Right hindlimb (tissue), 1 donor: ENCODE results near the gene IL22.
"Not testable (repeated sequence)": the region's sequence is repeated elsewhere in the genome, so short reads cannot be mapped to it uniquely, and the experiment has no call there.

Experiments
- DNase-seq: peaks from one replicate; pipeline ENCODE4 v3.0.0-alpha.2; 2018

IL22 gene

DNA sequence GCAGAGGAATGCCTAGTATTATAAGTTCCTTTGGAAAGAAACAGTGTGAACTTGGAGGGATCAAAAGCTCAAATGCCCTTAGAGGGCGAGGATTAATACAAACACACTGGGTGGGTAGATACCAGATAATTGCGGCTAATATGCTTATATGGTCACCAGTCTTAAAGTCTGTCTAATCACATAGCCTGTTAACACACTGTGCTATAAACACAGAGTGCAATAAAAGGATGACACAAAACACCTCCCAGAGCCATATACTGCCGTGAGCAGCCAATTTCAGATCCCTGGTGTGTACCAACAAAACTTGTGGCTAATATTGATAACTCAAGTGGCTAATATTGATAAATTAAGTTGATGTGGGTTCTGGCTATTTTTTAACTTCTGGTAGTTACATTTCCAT is 26.0 kb downstream of the IL22 start:
- DNase-seq, result no peak

DNA sequence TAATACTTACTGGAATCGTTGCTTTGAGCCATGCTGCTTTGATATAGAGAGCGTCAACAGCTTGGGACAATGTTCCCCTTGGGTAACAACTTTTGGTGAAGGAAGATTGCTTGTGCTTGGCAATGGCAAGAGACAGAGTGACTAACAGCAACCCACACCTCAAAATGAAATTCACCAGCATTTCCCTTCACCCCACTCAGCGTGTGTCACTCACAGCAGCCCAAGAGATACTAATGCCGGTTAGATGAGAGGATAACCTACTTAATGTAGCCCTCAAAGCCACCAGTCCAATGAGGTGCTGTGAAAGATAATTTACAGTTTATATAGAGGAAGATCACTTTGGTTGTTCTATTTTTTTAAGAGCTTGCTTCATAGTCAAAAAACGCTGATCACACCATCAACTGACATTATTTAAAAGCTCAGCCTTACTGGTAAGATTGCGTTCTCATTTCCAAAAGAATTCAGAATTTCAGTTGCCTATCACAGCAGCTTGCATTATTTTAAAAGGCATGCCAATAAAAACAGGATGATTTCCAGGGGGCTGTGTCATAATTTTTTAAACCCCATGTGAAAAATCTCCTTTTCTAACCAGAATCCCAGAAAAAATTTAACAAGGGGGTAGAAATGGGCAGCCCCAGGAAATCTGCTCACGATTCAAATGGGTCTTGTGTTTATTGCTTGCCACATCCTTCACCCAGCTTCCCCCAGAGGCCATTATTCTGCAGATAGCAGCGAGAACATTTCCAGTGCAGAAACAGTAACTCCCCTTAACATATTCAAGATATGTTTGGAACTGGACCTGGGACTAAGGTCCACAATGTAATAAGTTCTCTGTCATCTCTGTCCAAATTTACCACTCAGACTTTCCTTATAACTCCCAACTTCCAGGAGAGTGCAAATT is 27.6 kb downstream of the IL22 start, which contains the start of gene IL26:
Gene IL26, minus strand, starts transcription at position 235 of the 901 bp plus-strand sequence. Its CDS starts 54 bp downstream, at position 181.
- no peak for DNase-seq

- no peak for DNase-seq
Measured at GRCh38 chr12:68224613-68225285, 28.7 kb downstream of the IL22 start.

- peak; percentile 86 for DNase-seq
Measured at GRCh38 chr12:68223067-68223747, 30.2 kb downstream of the IL22 start.

GRCh38 chr12:68222326-68222725 is 31.1 kb downstream of the IL22 start:
- DNase-seq, result no peak

DNA sequence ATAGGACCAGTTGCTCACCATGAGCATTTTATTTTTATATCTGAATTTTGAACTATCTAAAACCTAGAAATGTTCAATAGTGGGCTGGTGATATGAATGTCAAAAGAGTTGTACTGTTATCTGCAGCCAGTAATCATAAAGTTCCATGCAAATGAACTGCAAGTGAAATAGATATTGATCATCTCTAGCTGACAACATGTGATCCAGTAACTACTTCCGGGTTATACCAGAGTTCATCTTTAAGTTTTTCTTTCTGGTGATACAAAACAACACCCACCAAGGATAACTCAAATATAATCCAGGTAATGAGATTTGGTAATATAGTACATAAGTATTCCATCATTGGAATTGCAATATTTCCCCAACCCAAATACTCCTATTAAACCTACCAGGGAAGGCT is 31.9 kb downstream of the IL22 start:
- no peak for DNase-seq

DNA sequence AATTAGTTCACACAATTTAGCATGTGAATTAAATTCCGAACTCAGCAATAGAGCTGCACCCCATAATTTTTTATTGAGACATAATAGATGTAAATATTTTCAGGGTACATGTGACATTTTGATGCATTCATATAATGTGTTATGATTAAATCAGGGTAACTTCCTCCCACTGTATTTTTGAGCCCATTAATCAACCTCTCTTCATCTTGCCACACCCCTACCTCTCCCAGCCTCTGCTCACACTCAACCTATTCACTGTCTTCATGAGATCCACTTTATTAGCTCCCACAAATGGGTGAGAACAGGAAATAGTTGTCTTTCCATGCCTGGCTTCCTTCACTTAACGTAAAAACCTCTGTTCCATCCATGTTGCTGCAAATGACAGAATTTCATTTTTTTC is 42.5 kb downstream of the IL22 start:
- DNase-seq, result no peak

DNA sequence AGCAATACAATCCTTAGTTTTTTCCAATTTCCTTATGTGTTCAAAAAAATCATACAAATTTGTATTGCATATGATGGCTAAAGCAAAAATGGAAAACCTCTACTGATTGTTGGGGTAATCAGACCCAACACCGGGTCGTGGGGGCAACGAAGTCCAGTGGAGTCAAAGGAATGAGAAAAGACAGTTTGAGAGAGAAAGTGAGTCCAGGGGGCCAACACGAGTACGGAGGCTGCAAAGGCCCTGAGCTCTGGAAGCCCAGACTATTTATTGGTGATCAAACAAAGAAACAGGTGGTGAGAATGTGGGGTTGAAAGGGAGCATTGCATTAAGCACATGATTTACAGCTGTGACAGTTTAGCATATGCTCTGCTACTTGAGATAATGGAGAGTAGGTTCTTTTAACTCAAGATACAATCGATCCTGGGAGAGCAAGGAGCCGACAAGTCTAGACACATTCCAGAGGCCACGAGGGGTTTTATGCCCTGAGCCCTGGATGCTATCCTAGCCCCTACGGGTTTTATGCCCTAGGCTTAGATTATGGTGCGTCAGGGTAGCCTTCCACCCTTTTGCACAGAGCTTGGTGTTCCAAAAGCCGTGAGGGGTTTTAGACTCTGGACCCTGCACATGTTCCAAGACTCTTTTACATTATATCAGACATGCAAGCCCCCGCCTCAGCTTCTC is 44.2 kb downstream of the IL22 start:
- not testable (repeated sequence) for DNase-seq

GRCh38 chr12:68207276-68207675 is 46.1 kb downstream of the IL22 start:
- no peak for DNase-seq

DNA sequence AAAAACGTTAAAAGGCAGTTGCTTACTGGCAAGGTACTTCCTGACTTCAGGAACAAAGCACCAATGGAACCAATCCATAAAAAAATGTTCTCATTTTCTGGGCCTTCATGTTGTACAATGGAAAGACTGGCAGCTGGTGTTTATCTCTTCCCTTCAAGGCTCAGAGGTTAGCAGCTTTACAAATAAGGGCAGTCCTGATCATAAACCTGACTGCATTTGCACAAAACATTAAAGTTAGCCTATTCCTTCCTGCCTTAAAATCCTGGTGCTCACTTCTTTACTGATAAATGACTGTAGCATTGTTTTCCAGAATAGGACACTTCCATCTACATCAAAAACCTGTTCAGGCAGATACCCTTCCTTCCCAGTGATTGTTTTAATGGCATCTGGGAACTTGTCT is 47.0 kb downstream of the IL22 start:
- DNase-seq, result no peak

GRCh38 chr12:68203460-68203875 is 49.9 kb downstream of the IL22 start:
- no peak for DNase-seq

- DNase-seq, result no peak
Measured at GRCh38 chr12:68200854-68201253, 52.5 kb downstream of the IL22 start.

- DNase-seq, result no peak
Measured at GRCh38 chr12:68199127-68199526, 54.3 kb downstream of the IL22 start.

DNA sequence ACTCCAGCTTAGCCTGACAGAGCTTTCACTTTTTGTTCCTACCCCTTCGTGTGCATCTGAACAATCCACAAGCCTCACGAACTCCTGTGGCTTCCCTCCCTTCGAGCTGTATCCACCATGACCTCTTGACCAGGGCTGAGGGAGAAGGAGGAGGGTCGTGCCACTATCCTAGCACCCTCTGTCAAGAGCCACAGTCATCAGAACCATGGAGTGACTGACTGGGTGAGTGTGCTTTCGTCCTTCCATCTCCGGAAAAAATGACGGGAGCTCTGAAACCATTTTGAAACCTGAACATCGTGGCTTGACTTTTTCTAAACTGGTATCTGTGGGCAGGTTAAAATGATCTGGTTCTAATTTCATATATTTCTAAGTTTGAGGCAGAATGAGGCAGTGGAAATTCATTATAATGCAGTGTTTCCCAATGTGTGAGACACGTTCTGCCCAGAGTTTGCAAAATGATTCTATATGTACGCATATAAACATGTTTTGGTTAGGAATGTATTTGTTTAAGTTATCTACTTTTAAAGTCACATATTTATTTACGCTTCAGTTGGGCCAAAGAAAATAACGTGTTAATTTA is 54.8 kb downstream of the IL22 start:
- DNase-seq, result no peak
